Mesothelial cell of epicardium (in vitro differentiated cells): ENCODE results near the gene SOX6. TPM values are rescaled to one million over a fixed set of nuclear protein-coding genes. Genes with fewer than 3 reads are reported as not detected.

Source experiments
- DNase-seq, 2 experiments: peaks; one replicate each; pipeline ENCODE4 v3.0.0; 2021; ENCODE audit warnings: low spot score in 2 of 2; ENCODE audit not compliant: unreplicated experiment in 2 of 2
- H3K27ac Mint-ChIP-seq: 2 replicates; pipeline ENCODE4 v1.8.0; 2021; ENCODE audit warnings: mixed read lengths
- H3K27me3 Mint-ChIP-seq: 2 replicates; pipeline ENCODE4 v1.8.0; 2021; ENCODE audit warnings: low read depth, mixed read lengths
- H3K36me3 Mint-ChIP-seq: 2 replicates; pipeline ENCODE4 v1.8.0; 2021; ENCODE audit warnings: mixed read lengths
- H3K4me1 Mint-ChIP-seq: 2 replicates; pipeline ENCODE4 v1.8.0; 2021; ENCODE audit warnings: mixed read lengths
- H3K4me3 Mint-ChIP-seq: 2 replicates; pipeline ENCODE4 v1.8.0; 2021; ENCODE audit warnings: mild to moderate bottlenecking, moderate library complexity, mixed read lengths
- H3K9me3 Mint-ChIP-seq: 2 replicates; pipeline ENCODE4 v1.8.0; 2021; ENCODE audit warnings: mixed read lengths
- total RNA-seq: library from RNA; stranded (reverse); gene quantifications from 3 replicates; pipeline ENCODE4 v1.2.1, GENCODE V29; 2021
- TF ChIP-seq, protein P1 (sequence below): fragments of 200-600 bp; sonication (generic); IDR thresholded peaks from one replicate; pipeline ENCODE4 v1.5.0; 2021; ENCODE audit warnings: antibody characterized with exemption; ENCODE audit not compliant: unreplicated experiment

SOX6 gene
- total RNA-seq, 1 donor from 2014 or later: 46.4 TPM

DNA sequence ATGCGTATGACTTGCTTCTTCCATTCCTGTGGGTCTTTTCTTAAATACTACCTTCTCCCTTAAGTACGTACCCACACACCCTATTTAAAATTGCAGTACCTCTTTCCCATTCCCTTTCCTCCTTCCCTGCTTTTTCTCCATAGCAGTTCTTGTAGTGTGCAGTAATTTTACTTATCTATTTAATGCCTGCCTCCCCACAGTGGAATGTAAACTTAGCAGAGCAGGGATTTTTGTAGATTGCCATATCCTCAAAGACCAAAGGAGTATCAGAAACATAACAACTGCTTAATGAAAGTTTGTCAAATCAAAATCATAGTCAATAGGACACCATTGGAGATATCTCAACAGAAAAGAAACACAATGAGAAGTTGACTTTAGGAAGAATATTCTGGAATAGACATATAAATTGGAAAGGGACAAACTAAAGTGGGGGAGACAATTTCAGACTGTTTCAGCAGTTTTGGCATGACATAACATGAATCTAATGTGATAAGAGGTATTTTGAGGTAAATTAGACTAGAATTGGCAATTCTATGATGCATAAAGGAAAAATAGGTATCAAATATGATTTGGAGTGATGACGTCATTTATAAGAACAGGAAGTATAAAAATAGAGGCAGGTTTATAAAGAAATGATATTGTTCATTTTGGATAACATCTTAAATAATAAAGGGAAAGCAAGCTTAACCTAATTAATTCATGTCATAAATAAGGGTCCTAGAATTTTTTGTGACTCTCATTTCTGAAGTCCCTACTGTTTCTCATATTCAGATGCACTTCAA, 188.4 kb downstream of the SOX6 start:
- H3K36me3 Mint-ChIP-seq: no peaks in the 10 kb centered on the region
- no peaks in the 10 kb centered on the region for H3K27me3 Mint-ChIP-seq
- TF ChIP-seq, protein P1, sequence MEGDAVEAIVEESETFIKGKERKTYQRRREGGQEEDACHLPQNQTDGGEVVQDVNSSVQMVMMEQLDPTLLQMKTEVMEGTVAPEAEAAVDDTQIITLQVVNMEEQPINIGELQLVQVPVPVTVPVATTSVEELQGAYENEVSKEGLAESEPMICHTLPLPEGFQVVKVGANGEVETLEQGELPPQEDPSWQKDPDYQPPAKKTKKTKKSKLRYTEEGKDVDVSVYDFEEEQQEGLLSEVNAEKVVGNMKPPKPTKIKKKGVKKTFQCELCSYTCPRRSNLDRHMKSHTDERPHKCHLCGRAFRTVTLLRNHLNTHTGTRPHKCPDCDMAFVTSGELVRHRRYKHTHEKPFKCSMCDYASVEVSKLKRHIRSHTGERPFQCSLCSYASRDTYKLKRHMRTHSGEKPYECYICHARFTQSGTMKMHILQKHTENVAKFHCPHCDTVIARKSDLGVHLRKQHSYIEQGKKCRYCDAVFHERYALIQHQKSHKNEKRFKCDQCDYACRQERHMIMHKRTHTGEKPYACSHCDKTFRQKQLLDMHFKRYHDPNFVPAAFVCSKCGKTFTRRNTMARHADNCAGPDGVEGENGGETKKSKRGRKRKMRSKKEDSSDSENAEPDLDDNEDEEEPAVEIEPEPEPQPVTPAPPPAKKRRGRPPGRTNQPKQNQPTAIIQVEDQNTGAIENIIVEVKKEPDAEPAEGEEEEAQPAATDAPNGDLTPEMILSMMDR: no peak
- peaks cover 31% of the 10 kb centered on the region for H3K4me1 Mint-ChIP-seq
- no peak for DNase-seq
- no peaks in the 10 kb centered on the region for H3K9me3 Mint-ChIP-seq
- H3K27ac Mint-ChIP-seq: no peak overlapping the region
- H3K4me3 Mint-ChIP-seq: no peak overlapping the region

DNA sequence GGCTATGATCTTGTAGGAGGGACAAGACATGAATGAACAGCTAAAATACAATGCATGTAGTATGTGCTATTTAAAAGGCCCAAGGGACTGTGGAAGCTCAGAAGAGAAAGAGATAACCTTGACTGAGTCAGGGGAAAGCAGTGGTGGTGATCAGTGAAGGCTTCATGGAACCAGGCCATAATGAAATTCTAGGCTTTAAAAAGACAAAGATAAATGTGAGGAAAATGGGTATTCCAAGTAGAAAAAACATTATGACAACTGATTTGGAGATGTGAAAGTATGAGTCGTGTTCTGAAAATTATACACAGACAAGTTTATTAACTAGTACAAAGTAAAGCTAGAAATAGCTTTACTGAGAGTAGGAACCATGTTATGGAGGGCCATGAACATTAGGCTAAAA, 189.8 kb downstream of the SOX6 start:
- no peaks in the 10 kb centered on the region for H3K27me3 Mint-ChIP-seq
- TF ChIP-seq, protein P1: no peak
- no peaks in the 10 kb centered on the region for H3K9me3 Mint-ChIP-seq
- H3K4me1 Mint-ChIP-seq: peaks cover 21% of the 10 kb centered on the region
- no peak overlapping the region for H3K27ac Mint-ChIP-seq
- H3K4me3 Mint-ChIP-seq: no peak overlapping the region
- no peaks in the 10 kb centered on the region for H3K36me3 Mint-ChIP-seq
- DNase-seq: no peak

DNA sequence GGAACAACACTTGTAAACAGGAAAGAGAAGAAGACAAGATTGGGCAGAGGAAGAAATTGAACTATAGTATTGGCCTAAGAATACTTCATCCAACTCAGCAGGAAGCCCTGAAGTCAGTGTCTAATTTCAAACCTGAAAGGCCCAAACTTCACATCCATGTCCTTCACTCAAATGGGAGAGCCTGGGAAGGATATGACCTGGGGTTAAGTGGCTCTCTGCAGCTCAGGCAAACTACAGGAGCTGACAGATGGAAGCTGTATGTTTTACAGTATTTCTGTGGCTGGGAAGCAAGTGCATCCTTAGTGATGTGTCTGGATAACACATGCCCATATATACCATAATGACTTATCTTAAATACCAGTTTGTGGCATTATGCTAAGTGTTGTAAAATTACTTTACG, 196.2 kb downstream of the SOX6 start:
- Mint-ChIP-seq H3K27ac (no peak overlapping the region), H3K4me1 (peaks cover 3% of the 10 kb centered on the region), H3K27me3 (no peaks in the 10 kb centered on the region), H3K36me3 (no peaks in the 10 kb centered on the region), H3K4me3 (no peak overlapping the region), H3K9me3 (no peaks in the 10 kb centered on the region)
- no peak for DNase-seq
- TF ChIP-seq, protein P1: no peak

GRCh38 chr11:16158426-16158994, 197.8 kb downstream of the SOX6 start:
- Mint-ChIP-seq H3K27me3 (no peaks in the 10 kb centered on the region), H3K9me3 (no peaks in the 10 kb centered on the region), H3K4me3 (no peak overlapping the region), H3K36me3 (peaks cover under 1% of the 10 kb centered on the region), H3K27ac (no peak overlapping the region), H3K4me1 (peaks cover 16% of the 10 kb centered on the region)
- DNase-seq: no peak
- TF ChIP-seq, protein P1: no peak

DNA sequence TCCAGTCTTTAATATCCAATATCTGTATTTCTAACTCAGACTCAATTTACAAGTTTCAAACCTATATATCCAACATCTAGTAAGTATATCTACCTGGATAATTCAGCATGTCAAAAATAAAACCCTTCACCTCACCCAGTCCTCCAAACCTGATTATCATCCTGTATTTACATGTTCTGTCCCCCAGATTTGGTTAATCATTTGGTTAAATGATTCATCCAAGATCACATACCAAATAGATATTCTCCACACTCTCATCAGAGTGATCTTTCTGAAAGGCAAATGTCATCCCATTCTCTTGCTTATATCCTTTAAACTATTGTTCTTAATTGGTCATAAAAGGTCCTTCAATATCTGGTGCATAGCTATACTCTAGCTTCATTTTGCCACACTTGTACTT, 199.0 kb downstream of the SOX6 start:
- TF ChIP-seq, protein P1: no peak
- Mint-ChIP-seq H3K27ac (no peak overlapping the region), H3K27me3 (no peaks in the 10 kb centered on the region), H3K4me3 (no peak overlapping the region), H3K9me3 (no peaks in the 10 kb centered on the region), H3K36me3 (peaks cover 2% of the 10 kb centered on the region), H3K4me1 (peaks cover 19% of the 10 kb centered on the region)
- no peak for DNase-seq
